Daoy (cell line): ENCODE data around the gene SLC35F5. TPM values are rescaled to one million over a fixed set of nuclear protein-coding genes. Genes with fewer than 3 reads are reported as not detected.
"Not testable (repeated sequence)": the region's sequence is repeated elsewhere in the genome, so short reads cannot be mapped to it uniquely, and the experiment has no call there.

ENCODE experiments used
- DNase-seq: peaks from one replicate; pipeline ENCODE4 v3.0.0-alpha.2; 2015; ENCODE audit warnings: low read depth
- total RNA-seq: library from RNA; depleted of rRNA; stranded (reverse); fragments of >200 nt; shearing (Covaris generic); gene quantifications from 2 replicates; pipeline ENCODE4 v1.2.3, GENCODE V29; 2014

Gene SLC35F5
- total RNA-seq, 1 experiment from 2014 or later = 50.1 TPM

GRCh38 chr2:113755835-113756354, 547 bp downstream of the SLC35F5 start:
- DNase-seq = no peak

- no peak for DNase-seq
Measured at GRCh38 chr2:113755035-113755834, 1.2 kb downstream of the SLC35F5 start.

GRCh38 chr2:113754160-113754559, 2.3 kb downstream of the SLC35F5 start:
- DNase-seq = no peak

- DNase-seq = no peak
Measured at GRCh38 chr2:113750385-113750784, 6.1 kb downstream of the SLC35F5 start.

- DNase-seq = no peak
Measured at GRCh38 chr2:113741091-113741490, 15.4 kb downstream of the SLC35F5 start.

GRCh38 chr2:113739849-113740248, 16.6 kb downstream of the SLC35F5 start:
- no peak for DNase-seq

- no peak for DNase-seq
Measured at GRCh38 chr2:113734185-113734584, 22.3 kb downstream of the SLC35F5 start.

- DNase-seq = no peak
Measured at GRCh38 chr2:113724010-113724409, 32.4 kb downstream of the SLC35F5 start.

- no peak for DNase-seq
Measured at GRCh38 chr2:113723411-113723810, 33.0 kb downstream of the SLC35F5 start.

GRCh38 chr2:113720167-113720566, 36.3 kb downstream of the SLC35F5 start:
- DNase-seq = no peak

- DNase-seq = no peak
Measured at GRCh38 chr2:113716291-113716690, 40.2 kb downstream of the SLC35F5 start.

GRCh38 chr2:113712941-113713340, 43.5 kb downstream of the SLC35F5 start:
- DNase-seq = no peak

- no peak for DNase-seq
Measured at GRCh38 chr2:113711851-113712250, 44.6 kb downstream of the SLC35F5 start.

GRCh38 chr2:113709022-113709421, 47.4 kb downstream of the SLC35F5 start:
- no peak for DNase-seq

- no peak for DNase-seq
Measured at GRCh38 chr2:113707106-113707505, 49.3 kb downstream of the SLC35F5 start.

- DNase-seq = no peak
Measured at GRCh38 chr2:113705982-113706523, 50.4 kb downstream of the SLC35F5 start.

GRCh38 chr2:113704300-113704993, 52.0 kb downstream of the SLC35F5 start:
- not testable (repeated sequence) for DNase-seq

- no peak for DNase-seq
Measured at GRCh38 chr2:113703386-113704299, 52.8 kb downstream of the SLC35F5 start.

GRCh38 chr2:113700186-113700841, 56.1 kb downstream of the SLC35F5 start:
- peak; percentile 7 for DNase-seq

- no peak for DNase-seq
Measured at GRCh38 chr2:113698892-113699447, 57.5 kb downstream of the SLC35F5 start.

GRCh38 chr2:113698251-113698650, 58.2 kb downstream of the SLC35F5 start:
- not testable (repeated sequence) for DNase-seq
